HL-60 (cell line): Measurements from ENCODE around the gene UBR2.

Experiments used
- DNase-seq, 2 experiments: peaks; one replicate each; pipeline ENCODE4 v3.0.0-alpha.2; 2010 to 2020; ENCODE audit warnings: low read depth in 1 of 2, low spot score in 1 of 2
- H3K27ac ChIP-seq: fragments of 250-450 bp; sonication (Bioruptor Pico); replicated peaks from 2 replicates; pipeline ENCODE4 v1.5.1; 2020; ENCODE audit warnings: mild to moderate bottlenecking, moderate library complexity
- H3K27me3 ChIP-seq: fragments of 250-450 bp; sonication (Bioruptor Pico); 2 replicates; pipeline ENCODE4 v1.5.1; 2021; ENCODE audit warnings: mild to moderate bottlenecking, moderate library complexity; ENCODE audit not compliant: insufficient read depth, poor library complexity, severe bottlenecking
- H3K4me3 ChIP-seq: replicated peaks from 2 replicates; pipeline ENCODE4 v1.5.1; 2011; ENCODE audit warnings: mild to moderate bottlenecking, control low read depth, low read length; ENCODE audit not compliant: insufficient read depth
- CTCF ChIP-seq: IDR thresholded peaks from one replicate; pipeline ENCODE4 v1.5.1; 2011; ENCODE audit warnings: low read length, control low read depth, inconsistent platforms; ENCODE audit not compliant: insufficient read depth
- GABPA ChIP-seq: IDR thresholded peaks from 2 replicates; pipeline ENCODE4 v1.6.1; 2012; ENCODE audit warnings: low read depth
- POLR2AphosphoS5 ChIP-seq: IDR thresholded peaks from 2 replicates; pipeline ENCODE4 v1.6.1; 2012; ENCODE audit warnings: low read depth
- SPI1 ChIP-seq: IDR thresholded peaks from 2 replicates; pipeline ENCODE4 v1.6.1; 2012; ENCODE audit warnings: low read depth, mild to moderate bottlenecking, borderline replicate concordance
- long read RNA-seq: library from polyadenylated mRNA; unstranded; transcript quantifications from one replicate; pipeline ENCODE4 v2.0.0, GENCODE V29; 2020
- TF ChIP-seq, protein P1 (sequence below): IDR thresholded peaks from 2 replicates; pipeline ENCODE4 v1.6.1; 2012; ENCODE audit warnings: low read depth; ENCODE audit not compliant: insufficient replicate concordance

Gene UBR2
- long read RNA-seq, full-length matches to known transcripts, result 3 of 85 reads
- long read RNA-seq, partial matches to known transcripts, result 71 of 85 reads
- long read RNA-seq, other reads (novel, unspliced or antisense), result 11 of 85 reads

DNA sequence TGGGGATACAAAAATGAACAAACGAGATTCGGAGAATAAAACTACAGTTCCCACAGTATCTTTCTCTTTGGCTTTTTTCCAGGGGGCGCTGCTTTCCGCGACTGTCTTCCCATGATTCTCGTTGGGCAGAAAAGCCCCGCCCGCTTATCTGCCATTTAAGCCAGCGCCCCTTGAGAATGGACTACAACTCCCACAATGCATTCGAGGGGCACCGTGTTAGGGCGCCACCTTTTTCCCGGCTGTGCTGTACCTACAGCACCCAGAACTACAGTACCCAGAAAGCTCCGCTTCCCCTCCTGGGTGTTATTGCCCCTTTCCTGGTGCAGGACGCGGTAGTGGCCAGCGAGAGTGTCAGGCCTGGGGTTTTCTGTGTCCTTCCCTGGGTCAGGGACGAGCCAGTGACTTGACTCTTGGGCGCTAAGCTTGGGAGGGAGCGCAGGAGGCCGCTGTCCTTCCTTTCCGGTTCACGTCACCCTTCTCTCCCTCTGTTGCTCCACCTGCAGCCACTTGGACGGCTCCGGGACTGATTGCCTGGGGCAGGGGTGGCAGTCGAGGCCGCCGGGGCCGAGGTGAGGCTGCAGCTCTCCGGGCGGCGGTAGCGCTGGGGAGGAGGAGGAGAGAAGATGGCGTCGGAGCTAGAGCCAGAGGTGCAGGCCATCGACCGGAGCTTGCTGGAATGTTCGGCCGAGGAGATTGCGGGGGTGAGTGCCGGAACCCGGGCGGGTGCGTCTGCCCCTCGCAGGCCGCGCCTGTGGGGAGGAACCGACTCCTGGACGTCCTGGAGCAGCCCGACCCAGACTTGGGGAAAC, at the start of gene UBR2:
Gene UBR2 (plus strand): TSS at position 333 of the 809 bp plus-strand sequence. CDS start 291 bp downstream, at position 624.
- Histone ChIP-seq H3K4me3 (peak within 1 kb of the TSS; percentile 85), H3K27ac (peak within 1 kb of the TSS; percentile 81), H3K27me3 (no peaks in the 10 kb centered on the region)
- TF ChIP-seq, protein P1, sequence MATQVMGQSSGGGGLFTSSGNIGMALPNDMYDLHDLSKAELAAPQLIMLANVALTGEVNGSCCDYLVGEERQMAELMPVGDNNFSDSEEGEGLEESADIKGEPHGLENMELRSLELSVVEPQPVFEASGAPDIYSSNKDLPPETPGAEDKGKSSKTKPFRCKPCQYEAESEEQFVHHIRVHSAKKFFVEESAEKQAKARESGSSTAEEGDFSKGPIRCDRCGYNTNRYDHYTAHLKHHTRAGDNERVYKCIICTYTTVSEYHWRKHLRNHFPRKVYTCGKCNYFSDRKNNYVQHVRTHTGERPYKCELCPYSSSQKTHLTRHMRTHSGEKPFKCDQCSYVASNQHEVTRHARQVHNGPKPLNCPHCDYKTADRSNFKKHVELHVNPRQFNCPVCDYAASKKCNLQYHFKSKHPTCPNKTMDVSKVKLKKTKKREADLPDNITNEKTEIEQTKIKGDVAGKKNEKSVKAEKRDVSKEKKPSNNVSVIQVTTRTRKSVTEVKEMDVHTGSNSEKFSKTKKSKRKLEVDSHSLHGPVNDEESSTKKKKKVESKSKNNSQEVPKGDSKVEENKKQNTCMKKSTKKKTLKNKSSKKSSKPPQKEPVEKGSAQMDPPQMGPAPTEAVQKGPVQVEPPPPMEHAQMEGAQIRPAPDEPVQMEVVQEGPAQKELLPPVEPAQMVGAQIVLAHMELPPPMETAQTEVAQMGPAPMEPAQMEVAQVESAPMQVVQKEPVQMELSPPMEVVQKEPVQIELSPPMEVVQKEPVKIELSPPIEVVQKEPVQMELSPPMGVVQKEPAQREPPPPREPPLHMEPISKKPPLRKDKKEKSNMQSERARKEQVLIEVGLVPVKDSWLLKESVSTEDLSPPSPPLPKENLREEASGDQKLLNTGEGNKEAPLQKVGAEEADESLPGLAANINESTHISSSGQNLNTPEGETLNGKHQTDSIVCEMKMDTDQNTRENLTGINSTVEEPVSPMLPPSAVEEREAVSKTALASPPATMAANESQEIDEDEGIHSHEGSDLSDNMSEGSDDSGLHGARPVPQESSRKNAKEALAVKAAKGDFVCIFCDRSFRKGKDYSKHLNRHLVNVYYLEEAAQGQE, result peak; percentile 60
- TF ChIP-seq POLR2AphosphoS5 (peak; percentile 62; the same call in 1 of the 2 replicates), SPI1 (peak; percentile 47; the same call in 1 of the 2 replicates), CTCF (no peak), GABPA (peak; percentile 64; the same call in 1 of the 2 replicates)
- peak; percentile 97 to 99 for DNase-seq

- DNase-seq, result peak; percentile 16 to 56
- H3K27ac ChIP-seq, result no peak overlapping the region
- H3K27me3 ChIP-seq, result no peaks in the 10 kb centered on the region
- TF ChIP-seq SPI1, result peak; percentile 51; the same call in 1 of the 2 replicates
- TF ChIP-seq, protein P1, result no peak
- H3K4me3 ChIP-seq, result no peak overlapping the region
Measured at GRCh38 chr6:42514745-42515144, 49.1 kb upstream of the UBR2 start.

DNA sequence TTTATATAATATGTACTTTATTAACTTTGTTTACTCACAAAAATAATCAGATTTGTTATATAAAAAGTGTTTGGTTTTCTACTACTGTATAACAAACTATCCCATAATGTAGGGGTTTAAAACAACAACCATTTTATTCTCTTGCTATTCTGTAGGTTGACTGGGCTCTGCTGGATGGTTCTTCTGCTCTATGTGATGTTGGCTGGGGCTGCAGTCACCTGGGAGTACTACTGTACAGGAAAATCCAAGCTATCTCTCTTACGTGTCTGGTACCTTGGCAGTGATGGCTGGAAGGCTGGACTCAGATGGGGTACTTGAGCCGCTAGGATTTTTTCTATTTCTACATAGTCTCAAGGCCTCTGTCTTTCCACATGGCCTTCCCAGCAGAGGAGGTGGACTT, 44.0 kb upstream of the UBR2 start:
- no peaks in the 10 kb centered on the region for H3K27me3 ChIP-seq
- H3K4me3 ChIP-seq, result no peak overlapping the region
- no peak for DNase-seq
- H3K27ac ChIP-seq, result no peak overlapping the region
- TF ChIP-seq SPI1, result no peak
- TF ChIP-seq, protein P1, result no peak
- no peak for TF ChIP-seq CTCF
- no peak for TF ChIP-seq POLR2AphosphoS5
- no peak for TF ChIP-seq GABPA
